ENCODE measurements around the gene NXN. TPM values are rescaled to one million over a fixed set of nuclear protein-coding genes. Genes with fewer than 3 reads are reported as not detected.
"Not testable (repeated sequence)": the region's sequence is repeated elsewhere in the genome, so short reads cannot be mapped to it uniquely, and the experiment has no call there.

Gene NXN
- total RNA-seq, 2 donors from 2014 or later = 24.4 TPM

- Histone ChIP-seq H3K36me3 (replicated peaks in 1 of 2; ENCODE audit: insufficient read depth in 1 of 2, low read depth in 2 of 2) (no peaks in the 10 kb centered on the region), H3K27me3 (no peaks in the 10 kb centered on the region), H3K9me3 (no peaks in the 10 kb centered on the region), H3K4me1 (no peaks in the 10 kb centered on the region), H3K4me3 (no peak overlapping the region), H3K27ac (no peak overlapping the region)
- TF ChIP-seq POLR2A (IDR thresholded peaks at IDR 0.05) (no peak), CTCF (IDR thresholded peaks at IDR 0.05) (no peak)
- 84 to 86% methylated on average over 6 of the region's 6 CpGs for WGBS, 2 donors
- ATAC-seq (no peak), DNase-seq (no peak)
- intact Hi-C loops (cut with DNase I) = no loop called here
Measured at GRCh38 chr17:907725-908124, 71.9 kb downstream of the NXN start.

- H3K36me3 ChIP-seq (replicated peaks in 1 of 2; ENCODE audit: insufficient read depth in 1 of 2, low read depth in 2 of 2); H3K27me3 ChIP-seq; H3K9me3 ChIP-seq; H3K4me1 ChIP-seq; H3K27ac ChIP-seq; ATAC-seq; H3K4me3 ChIP-seq; DNase-seq; intact Hi-C loops (cut with DNase I): not testable (repeated sequence)
- WGBS, 2 donors = 78 to 85% methylated on average over 6 of the region's 6 CpGs
Measured at GRCh38 chr17:905708-906107, 73.9 kb downstream of the NXN start.

GRCh38 chr17:903691-904481, 75.7 kb downstream of the NXN start:
- ATAC-seq (no peak), DNase-seq (no peak)
- no peaks in the 10 kb centered on the region for H3K36me3 ChIP-seq (replicated peaks in 1 of 2; ENCODE audit: insufficient read depth in 1 of 2, low read depth in 2 of 2)
- no peaks in the 10 kb centered on the region for H3K9me3 ChIP-seq
- H3K4me3 ChIP-seq = no peak overlapping the region
- H3K27me3 ChIP-seq = no peaks in the 10 kb centered on the region
- intact Hi-C loops (cut with DNase I) = no loop called here
- 73 to 88% methylated on average over 31 to 33 of the region's 34 CpGs for WGBS, 2 donors
- H3K4me1 ChIP-seq = peaks cover 10% of the 10 kb centered on the region
- no peak overlapping the region for H3K27ac ChIP-seq
- TF ChIP-seq CTCF (IDR thresholded peaks at IDR 0.05) (no peak), POLR2A (IDR thresholded peaks at IDR 0.05) (no peak)

GRCh38 chr17:902463-902862, 77.1 kb downstream of the NXN start:
- TF ChIP-seq POLR2A (IDR thresholded peaks at IDR 0.05) (no peak), CTCF (IDR thresholded peaks at IDR 0.05) (no peak)
- peaks cover 10% of the 10 kb centered on the region for H3K4me1 ChIP-seq
- H3K4me3 ChIP-seq = no peak overlapping the region
- no peaks in the 10 kb centered on the region for H3K36me3 ChIP-seq (replicated peaks in 1 of 2; ENCODE audit: insufficient read depth in 1 of 2, low read depth in 2 of 2)
- H3K27me3 ChIP-seq = no peaks in the 10 kb centered on the region
- DNase-seq = no peak
- intact Hi-C loops (cut with DNase I) = no loop called here
- no peak for ATAC-seq
- no peak overlapping the region for H3K27ac ChIP-seq
- no peaks in the 10 kb centered on the region for H3K9me3 ChIP-seq
- 90 to 96% methylated on average over 8 of the region's 8 CpGs for WGBS, 2 donors

GRCh38 chr17:901964-902363, 77.6 kb downstream of the NXN start:
- H3K4me1 ChIP-seq = peaks cover 10% of the 10 kb centered on the region
- 91 to 95% methylated on average over 20 to 21 of the region's 21 CpGs for WGBS, 2 donors
- no peak overlapping the region for H3K4me3 ChIP-seq
- H3K27me3 ChIP-seq = no peaks in the 10 kb centered on the region
- no peak for ATAC-seq
- TF ChIP-seq POLR2A (IDR thresholded peaks at IDR 0.05) (no peak), CTCF (IDR thresholded peaks at IDR 0.05) (no peak)
- no peaks in the 10 kb centered on the region for H3K36me3 ChIP-seq (replicated peaks in 1 of 2; ENCODE audit: insufficient read depth in 1 of 2, low read depth in 2 of 2)
- intact Hi-C loops (cut with DNase I) = no loop called here
- no peak for DNase-seq
- H3K27ac ChIP-seq = peak overlapping the region in 2 of 4 donors; percentile 22 to 23
- H3K9me3 ChIP-seq = no peaks in the 10 kb centered on the region
